GM21576 (cell line): ENCODE data around the gene FRS2.
A peak's percentile ranks its signal among the peaks of the same experiment; 100 is the strongest.
"Not testable (repeated sequence)": the region's sequence is repeated elsewhere in the genome, so short reads cannot be mapped to it uniquely, and the experiment has no call there.

Experiments used
- ATAC-seq: cut with Tn5 transposase; IDR thresholded peaks from one replicate; pipeline ENCODE4 v1.9.1; 2021; ENCODE audit warnings: mild to moderate bottlenecking, moderate library complexity; ENCODE audit not compliant: unreplicated experiment

The FRS2 gene

GRCh38 chr12:69470189-69471075 is at the start of gene FRS2:
Gene FRS2, plus strand, starts transcription at chr12:69470388. Its CDS starts 98,643 bp downstream, at chr12:69569031.
- ATAC-seq: peak; percentile 95

DNA sequence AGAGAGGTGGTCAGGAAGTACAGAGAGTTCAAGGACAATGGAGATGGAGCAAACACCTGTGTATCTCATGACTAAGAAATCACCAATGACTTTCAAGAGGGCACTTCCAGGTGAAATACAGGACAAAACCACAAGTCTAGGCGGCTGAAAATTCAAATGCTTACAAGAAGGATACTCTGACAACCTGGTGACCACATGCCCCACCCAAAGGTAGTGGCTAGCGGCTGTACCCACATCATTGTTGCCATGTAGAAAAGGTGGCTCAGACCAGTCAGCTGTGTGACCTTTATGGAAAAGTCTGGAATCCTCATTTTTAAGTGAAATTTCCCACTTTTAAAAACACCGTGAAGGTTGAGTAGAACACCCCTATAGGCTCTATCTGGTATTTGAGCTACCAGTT is 48.6 kb upstream of the FRS2 start:
- no peak for ATAC-seq

DNA sequence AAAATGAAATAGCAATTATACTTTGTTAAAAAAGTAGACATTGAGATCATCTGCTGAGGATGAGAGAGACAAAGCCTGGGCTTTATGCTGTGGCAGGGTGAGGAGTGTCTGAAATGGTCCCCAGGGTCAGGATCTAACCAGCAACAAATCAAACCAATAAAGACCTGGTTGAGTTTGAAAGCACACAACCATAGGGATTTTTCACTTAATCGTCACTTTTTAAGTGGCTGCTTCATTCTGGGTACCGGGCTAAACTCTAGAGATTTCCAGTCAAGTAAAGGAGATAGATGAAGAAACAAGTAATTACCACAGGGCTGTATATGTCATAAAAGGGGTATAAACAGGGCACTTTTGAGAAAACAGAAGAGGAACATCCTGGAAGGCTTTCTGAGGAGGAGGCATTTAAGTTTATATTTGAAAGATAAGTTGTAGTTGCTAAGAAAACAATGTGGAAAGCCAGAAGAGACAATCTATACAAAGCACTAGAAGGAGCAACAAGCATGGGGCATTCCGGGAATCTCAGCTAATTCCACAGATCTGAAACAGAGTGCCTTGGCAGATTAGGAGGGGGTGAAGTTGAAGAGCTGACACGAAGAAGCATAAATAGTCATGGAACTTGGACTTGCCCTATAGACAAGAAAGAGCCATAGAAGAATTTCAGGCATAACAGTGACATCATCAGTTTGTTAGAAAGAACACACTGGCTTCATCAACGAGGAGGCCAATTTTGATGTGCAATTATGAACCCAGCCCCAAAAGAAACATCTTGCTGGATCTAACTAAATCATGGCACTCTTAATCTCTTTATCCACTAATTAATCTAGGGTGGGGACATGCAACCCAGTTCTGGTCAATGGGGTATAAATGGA is 46.9 kb upstream of the FRS2 start:
- no peak for ATAC-seq

GRCh38 chr12:69425417-69425816 is 44.8 kb upstream of the FRS2 start:
- ATAC-seq: no peak

GRCh38 chr12:69428351-69429073 is 41.7 kb upstream of the FRS2 start:
- no peak for ATAC-seq

DNA sequence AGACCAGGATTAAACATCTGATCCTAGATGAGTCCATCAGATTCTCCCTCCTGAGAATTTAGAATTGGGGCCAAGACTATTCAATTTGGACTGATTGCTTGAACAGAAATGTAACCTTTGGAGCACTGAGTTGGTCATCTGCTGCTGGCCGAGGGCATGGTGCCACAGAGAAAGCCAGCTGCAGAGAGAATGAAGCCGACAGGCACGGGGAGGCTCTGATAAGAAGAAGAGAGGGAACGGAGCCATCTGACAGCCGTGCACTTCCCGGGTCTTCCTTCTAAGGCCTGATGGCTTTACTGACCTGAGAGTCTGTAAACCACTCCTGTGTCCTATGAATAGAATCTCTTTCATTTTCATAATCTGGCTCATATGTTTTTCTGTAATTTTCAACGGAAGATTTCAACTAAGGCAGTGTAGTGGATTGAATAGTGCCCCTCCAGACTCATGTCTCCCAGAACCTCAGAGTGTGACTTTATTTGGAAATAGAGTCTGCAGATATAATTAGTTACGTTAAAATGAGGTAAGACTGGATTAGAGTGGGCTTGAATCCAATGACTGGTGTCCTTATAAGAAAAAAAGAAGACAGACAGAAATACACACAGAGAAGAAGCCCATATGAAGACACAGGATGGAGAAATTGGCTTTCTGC is 39.1 kb upstream of the FRS2 start:
- no peak for ATAC-seq

- no peak for ATAC-seq
Observed at GRCh38 chr12:69431591-69432222, 38.5 kb upstream of the FRS2 start.

- no peak for ATAC-seq
Observed at GRCh38 chr12:69433653-69434052, 36.5 kb upstream of the FRS2 start.

GRCh38 chr12:69435644-69436043 is 34.5 kb upstream of the FRS2 start:
- no peak for ATAC-seq

GRCh38 chr12:69437073-69437472 is 33.1 kb upstream of the FRS2 start:
- no peak for ATAC-seq

- ATAC-seq: no peak
Observed at GRCh38 chr12:69438539-69438938, 31.6 kb upstream of the FRS2 start.

DNA sequence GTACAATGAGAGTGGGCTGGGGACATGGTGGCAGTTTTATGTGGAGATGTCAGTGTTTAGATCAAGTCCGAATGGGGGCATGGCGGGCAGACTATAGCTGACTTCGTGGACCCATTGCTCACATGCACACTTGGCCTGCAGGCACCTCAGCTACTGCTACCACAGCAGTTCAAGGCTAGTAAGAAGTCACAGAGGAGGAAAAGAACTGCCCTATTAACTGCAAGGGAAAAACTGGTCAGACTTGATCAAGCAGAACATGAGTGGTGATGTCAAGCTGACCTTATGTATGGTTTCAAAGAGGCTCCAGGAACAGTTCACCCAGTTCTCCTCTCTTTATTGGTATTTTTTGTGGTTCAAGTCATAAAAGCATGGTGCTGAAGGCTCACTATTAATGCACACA is 30.2 kb upstream of the FRS2 start:
- ATAC-seq: no peak

GRCh38 chr12:69440886-69441285 is 29.3 kb upstream of the FRS2 start:
- ATAC-seq: no peak

- ATAC-seq: no peak
Observed at GRCh38 chr12:69442894-69443293, 27.3 kb upstream of the FRS2 start.

DNA sequence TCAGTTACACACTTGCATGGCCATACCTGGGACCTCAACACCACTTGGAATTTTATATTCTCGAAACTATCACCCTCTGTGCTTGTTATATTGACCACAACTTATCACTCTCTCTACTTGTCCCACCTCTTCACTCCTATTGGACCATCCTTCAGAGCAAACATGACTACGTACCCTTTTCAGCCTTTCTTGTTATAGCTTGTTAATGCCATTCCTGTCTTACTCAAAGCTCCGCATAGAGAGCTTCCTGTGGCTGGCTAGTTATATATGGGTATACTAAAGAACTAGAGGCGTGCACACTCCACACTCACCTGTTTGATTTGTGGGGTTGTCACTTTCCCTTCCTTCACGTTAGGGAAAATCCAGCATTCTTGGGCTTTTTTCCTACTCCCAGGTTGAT is 26.3 kb upstream of the FRS2 start:
- no peak for ATAC-seq

DNA sequence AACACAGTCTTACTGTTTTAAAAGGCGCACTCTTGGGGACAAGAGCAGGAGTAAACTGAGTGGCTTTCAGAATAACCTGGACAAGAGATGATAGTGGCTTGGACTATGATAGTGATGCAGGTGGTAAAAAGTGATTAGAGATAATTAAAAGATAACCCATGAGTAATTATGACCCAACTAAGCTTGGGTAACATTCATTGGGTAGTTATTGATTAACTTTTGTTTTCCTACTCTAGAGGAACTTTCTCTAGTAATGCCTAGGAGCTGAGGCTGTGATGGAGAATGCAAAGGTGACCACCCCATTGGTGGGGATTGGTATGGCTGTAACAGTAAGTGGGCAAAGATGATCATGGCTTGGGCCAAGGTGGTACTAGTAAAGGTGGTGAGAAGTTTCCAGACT is 22.3 kb upstream of the FRS2 start:
- no peak for ATAC-seq

DNA sequence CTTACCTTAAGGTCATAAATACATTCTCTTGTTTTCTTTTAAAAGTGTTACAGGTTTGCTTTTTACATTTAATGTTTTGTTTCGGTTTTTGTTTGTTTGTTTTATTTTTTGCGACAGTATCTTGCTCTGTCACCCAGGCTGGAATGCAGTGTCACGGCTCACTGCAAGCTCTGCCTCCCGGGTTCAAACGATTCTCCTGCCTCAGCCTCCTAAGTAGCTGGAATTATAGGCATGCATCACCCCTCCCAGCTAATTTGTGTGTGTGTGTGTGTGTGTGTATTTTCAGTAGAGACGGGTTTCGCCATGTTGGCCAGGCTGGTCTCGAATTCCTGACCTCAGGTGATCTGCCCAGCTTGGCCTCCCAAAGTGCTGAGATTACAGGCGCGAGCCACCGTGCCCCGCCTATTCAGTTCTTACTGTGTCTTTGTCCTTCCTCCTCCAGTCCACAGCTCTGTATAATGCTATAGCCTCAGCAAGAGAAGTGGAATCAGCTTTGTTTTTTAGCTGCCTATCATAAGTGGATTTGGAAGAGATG is 17.5 kb upstream of the FRS2 start:
- not testable (repeated sequence) for ATAC-seq

DNA sequence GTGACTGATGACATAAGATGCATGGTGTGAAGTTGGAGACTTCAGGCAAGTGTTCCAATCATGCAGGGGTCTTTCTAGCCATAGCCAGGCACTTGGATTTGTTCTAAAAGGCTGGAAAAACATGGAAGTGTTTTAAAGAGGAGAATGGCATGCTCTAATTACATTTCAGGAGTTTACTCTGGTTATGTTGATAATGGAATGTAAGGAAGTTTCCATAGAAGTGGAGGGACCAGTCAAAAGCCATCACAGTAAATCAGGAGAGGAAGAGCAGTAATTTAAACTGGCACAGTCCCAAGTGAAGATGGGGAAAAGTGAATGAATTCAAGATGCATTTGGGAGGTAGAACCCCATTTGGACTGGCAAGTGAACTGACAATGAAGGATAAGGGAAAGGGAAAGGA is 13.9 kb upstream of the FRS2 start:
- ATAC-seq: no peak

DNA sequence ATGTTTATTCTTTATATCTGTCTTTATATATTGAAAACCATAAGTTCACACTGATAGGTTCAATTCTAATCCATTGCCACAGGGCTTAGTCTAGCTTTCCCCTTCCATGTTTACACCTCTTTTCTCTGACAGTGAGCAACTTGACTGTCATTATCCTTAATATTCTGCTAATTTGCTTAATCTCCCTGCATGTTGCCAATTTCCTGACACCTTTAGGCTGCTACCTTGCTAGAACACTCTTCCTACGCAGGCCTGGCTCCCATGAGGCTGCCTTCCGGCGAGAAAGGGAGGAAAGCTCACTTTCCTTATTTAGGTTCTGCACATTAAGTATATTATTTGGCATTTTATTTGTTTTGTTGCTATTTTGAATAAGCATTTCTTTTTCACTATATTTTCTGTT is 12.8 kb upstream of the FRS2 start:
- ATAC-seq: no peak

DNA sequence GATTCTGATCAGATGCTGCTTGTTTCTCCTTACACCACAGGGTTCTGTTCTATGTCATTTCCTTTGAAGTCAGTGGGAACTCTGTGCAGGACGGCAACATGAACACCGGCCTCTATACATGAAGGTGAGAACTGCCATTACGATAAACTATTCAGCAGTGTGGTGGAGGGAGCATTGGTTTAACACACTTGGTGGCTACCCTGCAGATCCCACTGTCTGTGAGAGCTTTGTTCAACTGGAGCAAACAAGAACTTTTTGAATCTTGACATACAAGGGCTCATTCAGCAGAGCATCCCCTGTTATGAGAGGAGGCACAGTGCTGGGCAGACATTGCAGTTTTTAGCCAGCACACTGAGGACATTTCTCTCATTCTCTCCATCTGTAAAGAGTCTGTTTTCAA is 10.7 kb upstream of the FRS2 start:
- no peak for ATAC-seq
